Activated B cell treated with CpG ODN at 0.5 μM for 24 hours (primary cell): Measurements from ENCODE around the gene JAK1. TPM values are rescaled to one million over a fixed set of nuclear protein-coding genes. Genes with fewer than 3 reads are reported as not detected.
A peak's percentile ranks its signal among the peaks of the same experiment; 100 is the strongest.

Experiments
- ATAC-seq: fragments of 200-7000 bp; cut with Tn5 transposase; one replicate; pipeline ENCODE4 v1.10.0; 2021; ENCODE audit warnings: low read depth, mild to moderate bottlenecking, moderate library complexity
- CTCF ChIA-PET: fragments of 350-600 bp; sonication (Branson Sonifier 250); formaldehyde crosslinking; loops from one replicate; lab custom pipeline; 2021; ENCODE audit warnings: antibody characterized with exemption; lab: Charles Lee
- POLR2A ChIA-PET: fragments of 350-600 bp; sonication (Branson Sonifier 250); formaldehyde crosslinking; loops from one replicate; lab custom pipeline; 2021; ENCODE audit warnings: antibody characterized with exemption; lab: Charles Lee
- DNase-seq: peaks from one replicate; pipeline ENCODE4 v3.0.0; 2022
- H3K27ac Mint-ChIP-seq: one replicate; pipeline ENCODE4 v1.8.0; 2020; ENCODE audit warnings: mixed read lengths
- H3K27me3 Mint-ChIP-seq: one replicate; pipeline ENCODE4 v1.8.0; 2021; ENCODE audit warnings: mixed read lengths
- H3K36me3 Mint-ChIP-seq: one replicate; pipeline ENCODE4 v1.8.0; 2021; ENCODE audit warnings: low read depth, mixed read lengths
- H3K4me1 Mint-ChIP-seq: one replicate; pipeline ENCODE4 v1.8.0; 2021; ENCODE audit warnings: mixed read lengths
- H3K4me3 Mint-ChIP-seq: one replicate; pipeline ENCODE4 v1.8.0; 2020; ENCODE audit warnings: mild to moderate bottlenecking, mixed read lengths
- H3K9me3 Mint-ChIP-seq: one replicate; pipeline ENCODE4 v1.8.0; 2020; ENCODE audit warnings: mixed read lengths
- intact Hi-C: fragments of 100-400 bp; cut with micrococcal nuclease; formaldehyde crosslinking; loops from one replicate; pipeline ENCODE4 v1.15.1; 2024
- total RNA-seq: library from RNA; stranded (reverse); gene quantifications from 2 replicates; pipeline ENCODE4 v1.2.3, GENCODE V29; 2022
- TF ChIP-seq, protein P1 (sequence below): fragments of 200-600 bp; IDR thresholded peaks from one replicate; pipeline ENCODE4 v1.8.0; 2022; ENCODE audit warnings: antibody characterized with exemption, mild to moderate bottlenecking

Gene JAK1
- total RNA-seq, 1 donor from 2014 or later: 215 TPM

DNA sequence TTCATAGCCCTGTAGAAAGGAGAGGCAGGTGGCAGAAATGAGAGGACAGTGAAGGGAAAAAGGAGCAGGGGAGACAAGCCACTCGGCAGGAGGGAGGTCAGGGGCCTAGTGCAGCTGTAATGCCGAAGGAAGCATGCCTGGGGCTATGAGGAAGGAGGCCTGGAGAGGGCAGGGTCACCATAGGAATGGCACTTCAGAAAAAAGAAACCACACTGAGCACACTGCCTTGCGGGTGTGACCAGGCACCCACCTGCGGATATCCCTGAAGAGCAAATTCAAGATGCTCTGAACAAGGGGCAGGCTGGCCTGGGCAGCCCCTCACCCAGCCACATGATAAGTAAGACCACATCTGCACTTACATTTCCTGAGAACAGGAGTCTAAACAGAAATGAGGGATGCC lies 104.7 kb downstream of the JAK1 start:
- H3K27me3 Mint-ChIP-seq: no peaks in the 10 kb centered on the region
- no peaks in the 10 kb centered on the region for H3K9me3 Mint-ChIP-seq
- peak overlapping the region; percentile 86 for H3K27ac Mint-ChIP-seq
- H3K4me3 Mint-ChIP-seq: peak overlapping the region; percentile 35
- intact Hi-C loops: loop anchor here (1.0 to 10.0 kb wide), 4 partner anchors 161 to 563 kb away; partner anchors contain the start of genes LEPR and LEPROT
- no peak for DNase-seq
- peaks cover 59% of the 10 kb centered on the region for H3K4me1 Mint-ChIP-seq
- ATAC-seq: no peak
- ChIA-PET CTCF (interaction anchor here (0.9 to 1.8 kb wide), 4 partner anchors 10 to 180 kb away, joined by 3 to 9 read pairs (median 4); no protein-coding TSS in a partner anchor), POLR2A (interaction anchor here (0.6 kb wide), 1 partner anchor 195 kb away, joined by 3 read pairs; no protein-coding TSS in a partner anchor)
- TF ChIP-seq, protein P1, sequence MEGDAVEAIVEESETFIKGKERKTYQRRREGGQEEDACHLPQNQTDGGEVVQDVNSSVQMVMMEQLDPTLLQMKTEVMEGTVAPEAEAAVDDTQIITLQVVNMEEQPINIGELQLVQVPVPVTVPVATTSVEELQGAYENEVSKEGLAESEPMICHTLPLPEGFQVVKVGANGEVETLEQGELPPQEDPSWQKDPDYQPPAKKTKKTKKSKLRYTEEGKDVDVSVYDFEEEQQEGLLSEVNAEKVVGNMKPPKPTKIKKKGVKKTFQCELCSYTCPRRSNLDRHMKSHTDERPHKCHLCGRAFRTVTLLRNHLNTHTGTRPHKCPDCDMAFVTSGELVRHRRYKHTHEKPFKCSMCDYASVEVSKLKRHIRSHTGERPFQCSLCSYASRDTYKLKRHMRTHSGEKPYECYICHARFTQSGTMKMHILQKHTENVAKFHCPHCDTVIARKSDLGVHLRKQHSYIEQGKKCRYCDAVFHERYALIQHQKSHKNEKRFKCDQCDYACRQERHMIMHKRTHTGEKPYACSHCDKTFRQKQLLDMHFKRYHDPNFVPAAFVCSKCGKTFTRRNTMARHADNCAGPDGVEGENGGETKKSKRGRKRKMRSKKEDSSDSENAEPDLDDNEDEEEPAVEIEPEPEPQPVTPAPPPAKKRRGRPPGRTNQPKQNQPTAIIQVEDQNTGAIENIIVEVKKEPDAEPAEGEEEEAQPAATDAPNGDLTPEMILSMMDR: no peak
- H3K36me3 Mint-ChIP-seq: peaks cover 78% of the 10 kb centered on the region

DNA sequence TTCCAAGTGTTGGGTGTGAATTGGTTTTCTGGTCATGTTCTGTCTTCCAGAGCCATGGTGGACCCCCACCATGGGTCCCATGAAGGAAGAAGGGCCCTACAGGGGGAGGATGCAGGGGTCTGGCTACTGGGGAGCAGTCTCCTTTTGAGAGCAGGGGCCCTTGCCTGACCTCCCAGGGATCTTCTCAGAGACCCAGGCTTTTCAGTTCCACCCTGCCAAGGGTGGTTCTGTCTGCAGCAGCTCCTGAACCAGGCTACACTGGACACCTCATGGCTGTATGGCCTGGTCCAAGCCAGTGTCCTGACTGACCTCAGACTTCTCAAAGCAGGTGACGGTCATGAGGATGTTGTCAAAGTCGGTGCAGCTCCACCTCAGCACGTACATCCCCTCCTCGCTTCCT lies 109.0 kb downstream of the JAK1 start:
- Mint-ChIP-seq H3K27me3 (no peaks in the 10 kb centered on the region), H3K4me3 (no peak overlapping the region), H3K27ac (peak overlapping the region; percentile 61), H3K4me1 (peaks cover 26% of the 10 kb centered on the region), H3K9me3 (no peaks in the 10 kb centered on the region), H3K36me3 (peaks cover 92% of the 10 kb centered on the region)
- ChIA-PET CTCF (no interaction called here), POLR2A (no interaction called here)
- DNase-seq: no peak
- ATAC-seq: no peak
- TF ChIP-seq, protein P1: no peak
- intact Hi-C loops: no loop called here

DNA sequence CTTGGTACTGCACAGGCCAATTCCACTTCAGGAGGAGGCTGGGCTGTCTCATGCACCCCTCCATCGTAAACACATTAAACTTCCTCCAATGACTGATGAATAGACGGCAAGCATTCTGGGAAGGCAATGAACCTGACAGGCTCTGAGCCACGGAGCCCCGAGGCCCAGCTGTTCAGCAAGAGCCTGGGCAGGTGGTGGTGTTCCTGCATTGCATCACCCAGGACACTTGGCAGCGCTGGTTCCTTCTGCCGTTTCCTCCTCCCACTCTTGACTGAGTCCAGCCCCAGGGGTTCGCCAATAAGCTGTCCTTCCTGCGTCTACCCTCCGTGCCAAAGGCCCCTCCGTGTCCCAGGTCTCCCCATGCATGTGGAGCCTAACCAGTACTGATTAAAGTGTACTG lies 109.8 kb downstream of the JAK1 start:
- Mint-ChIP-seq H3K27ac (peak overlapping the region; percentile 61), H3K36me3 (peaks cover 95% of the 10 kb centered on the region), H3K4me1 (peaks cover 25% of the 10 kb centered on the region), H3K27me3 (no peaks in the 10 kb centered on the region), H3K9me3 (no peaks in the 10 kb centered on the region), H3K4me3 (no peak overlapping the region)
- intact Hi-C loops: no loop called here
- no peak for ATAC-seq
- CTCF ChIA-PET: no interaction called here
- DNase-seq: no peak
- TF ChIP-seq, protein P1: no peak
- POLR2A ChIA-PET: no interaction called here

DNA sequence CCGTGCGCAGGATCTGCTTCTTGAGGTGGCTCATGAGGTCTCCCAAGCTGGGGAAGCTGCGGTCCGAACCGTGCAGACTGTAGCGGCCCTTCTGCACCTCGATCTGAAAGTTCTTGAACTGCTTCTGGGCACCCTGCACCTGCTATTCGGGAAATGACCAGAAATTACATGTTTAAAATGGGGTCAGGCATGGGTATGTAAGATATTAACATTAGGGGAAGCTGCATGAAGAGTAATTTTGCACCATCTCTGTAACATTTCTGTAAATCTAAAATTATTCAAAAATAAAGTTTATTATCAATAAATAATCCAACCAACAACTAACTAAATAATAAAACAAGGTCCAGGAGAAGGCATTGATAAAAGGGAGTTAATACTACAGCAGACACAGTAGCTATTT lies 110.8 kb downstream of the JAK1 start:
- POLR2A ChIA-PET: no interaction called here
- no peak for ATAC-seq

GRCh38 chr1:64854674-64855073 lies 111.7 kb downstream of the JAK1 start:
- ATAC-seq (no peak), DNase-seq (no peak)
- Mint-ChIP-seq H3K4me1 (peaks cover 14% of the 10 kb centered on the region), H3K27ac (peak overlapping the region; percentile 7), H3K27me3 (no peaks in the 10 kb centered on the region), H3K36me3 (peaks cover 99% of the 10 kb centered on the region), H3K4me3 (no peak overlapping the region), H3K9me3 (no peaks in the 10 kb centered on the region)
- intact Hi-C loops: no loop called here
- TF ChIP-seq, protein P1: no peak
- ChIA-PET POLR2A (no interaction called here), CTCF (no interaction called here)

More for the DNA sequence above, 110.8 kb downstream of the JAK1 start:
- Mint-ChIP-seq H3K4me1 (peaks cover 17% of the 10 kb centered on the region), H3K36me3 (peaks cover 95% of the 10 kb centered on the region), H3K27ac (no peak overlapping the region), H3K4me3 (no peak overlapping the region), H3K9me3 (no peaks in the 10 kb centered on the region), H3K27me3 (no peaks in the 10 kb centered on the region)
- DNase-seq: no peak
- CTCF ChIA-PET: no interaction called here
- TF ChIP-seq, protein P1: no peak
- intact Hi-C loops: no loop called here
